HL-60 (cell line): ENCODE data around the gene NAT14.
A peak's percentile ranks its signal among the peaks of the same experiment; 100 is the strongest.

Source experiments
- DNase-seq, 2 experiments: peaks; one replicate each; pipeline ENCODE4 v3.0.0-alpha.2; 2010 to 2020; ENCODE audit warnings: low read depth in 1 of 2, low spot score in 1 of 2
- H3K27ac ChIP-seq: fragments of 250-450 bp; sonication (Bioruptor Pico); replicated peaks from 2 replicates; pipeline ENCODE4 v1.5.1; 2020; ENCODE audit warnings: mild to moderate bottlenecking, moderate library complexity
- H3K27me3 ChIP-seq: fragments of 250-450 bp; sonication (Bioruptor Pico); 2 replicates; pipeline ENCODE4 v1.5.1; 2021; ENCODE audit warnings: mild to moderate bottlenecking, moderate library complexity; ENCODE audit not compliant: insufficient read depth, poor library complexity, severe bottlenecking
- H3K4me3 ChIP-seq: replicated peaks from 2 replicates; pipeline ENCODE4 v1.5.1; 2011; ENCODE audit warnings: mild to moderate bottlenecking, control low read depth, low read length; ENCODE audit not compliant: insufficient read depth
- CTCF ChIP-seq: IDR thresholded peaks from one replicate; pipeline ENCODE4 v1.5.1; 2011; ENCODE audit warnings: low read length, control low read depth, inconsistent platforms; ENCODE audit not compliant: insufficient read depth
- GABPA ChIP-seq: IDR thresholded peaks from 2 replicates; pipeline ENCODE4 v1.6.1; 2012; ENCODE audit warnings: low read depth
- POLR2AphosphoS5 ChIP-seq: IDR thresholded peaks from 2 replicates; pipeline ENCODE4 v1.6.1; 2012; ENCODE audit warnings: low read depth
- SPI1 ChIP-seq: IDR thresholded peaks from 2 replicates; pipeline ENCODE4 v1.6.1; 2012; ENCODE audit warnings: low read depth, mild to moderate bottlenecking, borderline replicate concordance
- TF ChIP-seq, protein P1 (sequence below): IDR thresholded peaks from 2 replicates; pipeline ENCODE4 v1.6.1; 2012; ENCODE audit warnings: low read depth; ENCODE audit not compliant: insufficient replicate concordance

The NAT14 gene

GRCh38 chr19:55467236-55468053 is 17.5 kb upstream of the NAT14 start:
- no peaks in the 10 kb centered on the region for H3K27me3 ChIP-seq
- H3K4me3 ChIP-seq, result no peak overlapping the region
- TF ChIP-seq CTCF (peak; percentile 75), GABPA (no peak)
- peak in 1 of 2 experiments; percentile 41 for DNase-seq
- H3K27ac ChIP-seq, result no peak overlapping the region

DNA sequence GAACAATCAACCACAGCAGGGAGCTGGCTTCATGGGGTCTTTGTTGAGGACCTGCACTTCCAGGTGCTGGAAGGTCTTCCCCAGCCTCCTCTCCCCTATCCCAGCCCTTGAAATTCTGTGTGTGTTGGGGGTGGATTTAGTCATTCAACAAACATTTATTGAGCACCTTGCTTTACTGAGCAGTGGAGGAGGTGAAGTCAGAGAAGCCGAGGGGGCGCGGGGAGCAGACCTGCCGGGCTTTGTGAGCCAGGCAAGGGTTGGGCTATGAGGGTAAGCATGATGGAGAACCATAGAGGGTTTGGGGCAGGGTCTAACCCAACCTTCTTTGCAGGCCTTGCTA is 17.0 kb upstream of the NAT14 start:
- no peak for TF ChIP-seq SPI1
- no peak for TF ChIP-seq CTCF
- TF ChIP-seq, protein P1, sequence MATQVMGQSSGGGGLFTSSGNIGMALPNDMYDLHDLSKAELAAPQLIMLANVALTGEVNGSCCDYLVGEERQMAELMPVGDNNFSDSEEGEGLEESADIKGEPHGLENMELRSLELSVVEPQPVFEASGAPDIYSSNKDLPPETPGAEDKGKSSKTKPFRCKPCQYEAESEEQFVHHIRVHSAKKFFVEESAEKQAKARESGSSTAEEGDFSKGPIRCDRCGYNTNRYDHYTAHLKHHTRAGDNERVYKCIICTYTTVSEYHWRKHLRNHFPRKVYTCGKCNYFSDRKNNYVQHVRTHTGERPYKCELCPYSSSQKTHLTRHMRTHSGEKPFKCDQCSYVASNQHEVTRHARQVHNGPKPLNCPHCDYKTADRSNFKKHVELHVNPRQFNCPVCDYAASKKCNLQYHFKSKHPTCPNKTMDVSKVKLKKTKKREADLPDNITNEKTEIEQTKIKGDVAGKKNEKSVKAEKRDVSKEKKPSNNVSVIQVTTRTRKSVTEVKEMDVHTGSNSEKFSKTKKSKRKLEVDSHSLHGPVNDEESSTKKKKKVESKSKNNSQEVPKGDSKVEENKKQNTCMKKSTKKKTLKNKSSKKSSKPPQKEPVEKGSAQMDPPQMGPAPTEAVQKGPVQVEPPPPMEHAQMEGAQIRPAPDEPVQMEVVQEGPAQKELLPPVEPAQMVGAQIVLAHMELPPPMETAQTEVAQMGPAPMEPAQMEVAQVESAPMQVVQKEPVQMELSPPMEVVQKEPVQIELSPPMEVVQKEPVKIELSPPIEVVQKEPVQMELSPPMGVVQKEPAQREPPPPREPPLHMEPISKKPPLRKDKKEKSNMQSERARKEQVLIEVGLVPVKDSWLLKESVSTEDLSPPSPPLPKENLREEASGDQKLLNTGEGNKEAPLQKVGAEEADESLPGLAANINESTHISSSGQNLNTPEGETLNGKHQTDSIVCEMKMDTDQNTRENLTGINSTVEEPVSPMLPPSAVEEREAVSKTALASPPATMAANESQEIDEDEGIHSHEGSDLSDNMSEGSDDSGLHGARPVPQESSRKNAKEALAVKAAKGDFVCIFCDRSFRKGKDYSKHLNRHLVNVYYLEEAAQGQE, result no peak
- TF ChIP-seq GABPA, result no peak
- TF ChIP-seq POLR2AphosphoS5, result no peak
- Histone ChIP-seq H3K27ac (no peak overlapping the region), H3K27me3 (no peaks in the 10 kb centered on the region), H3K4me3 (no peak overlapping the region)
- DNase-seq, result no peak

DNA sequence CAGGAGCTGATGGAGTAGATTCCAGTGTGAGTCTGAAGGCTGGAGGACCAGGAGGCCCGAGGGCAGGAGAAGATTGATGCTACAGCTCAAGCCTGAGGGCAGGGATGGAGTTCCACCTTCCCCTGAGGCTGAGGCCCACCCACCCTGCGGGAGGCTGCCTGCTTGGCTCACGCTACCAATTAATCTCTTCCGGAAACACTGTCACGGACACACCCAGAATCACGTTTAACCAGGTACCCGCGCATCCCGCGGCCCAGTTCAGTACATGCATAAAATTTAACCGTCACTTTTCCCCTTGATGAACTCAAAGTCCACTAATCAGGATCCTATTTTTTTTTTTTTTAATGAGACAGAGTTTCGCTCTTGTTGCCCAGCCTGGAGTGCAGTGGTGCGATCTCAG is 13.7 kb upstream of the NAT14 start:
- no peak for TF ChIP-seq SPI1
- TF ChIP-seq POLR2AphosphoS5, result no peak
- no peak for TF ChIP-seq GABPA
- TF ChIP-seq, protein P1, result no peak
- no peak for TF ChIP-seq CTCF
- no peak for DNase-seq
- H3K27ac ChIP-seq, result no peak overlapping the region

DNA sequence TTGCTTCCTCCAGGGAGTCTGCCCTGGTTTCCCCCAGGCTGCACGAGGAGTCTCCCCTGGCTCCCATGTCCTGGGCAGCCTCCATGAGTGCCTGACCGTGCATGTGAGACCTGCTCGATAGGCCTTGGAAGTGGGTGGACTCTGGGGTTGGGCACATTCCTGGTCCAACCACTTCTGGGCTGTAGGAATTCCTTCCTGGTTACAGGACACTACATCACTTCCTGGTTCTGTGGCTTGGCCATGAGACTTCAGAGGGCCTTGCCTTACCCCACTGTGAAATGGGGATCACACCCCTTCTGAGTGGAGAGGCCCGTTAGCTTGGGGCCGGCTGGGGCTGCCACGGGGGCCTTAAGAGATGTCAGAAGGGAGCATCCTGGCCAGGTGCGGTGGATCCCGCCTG is 12.5 kb upstream of the NAT14 start:
- TF ChIP-seq SPI1, result no peak
- TF ChIP-seq GABPA, result no peak
- TF ChIP-seq POLR2AphosphoS5, result no peak
- TF ChIP-seq, protein P1, result no peak
- TF ChIP-seq CTCF, result no peak
- Histone ChIP-seq H3K27me3 (no peaks in the 10 kb centered on the region), H3K4me3 (no peak overlapping the region), H3K27ac (no peak overlapping the region)
- DNase-seq, result no peak

More for the DNA sequence above, 13.7 kb upstream of the NAT14 start:
- Histone ChIP-seq H3K4me3 (no peak overlapping the region), H3K27me3 (no peaks in the 10 kb centered on the region)
